H1 (cell line): Measurements from ENCODE around the gene RAB40C. TPM values are rescaled to one million over a fixed set of nuclear protein-coding genes. Genes with fewer than 3 reads are reported as not detected.

Source experiments
- CTCF ChIA-PET: fragments of 300-600 bp; sonication (Branson Sonifier 250); formaldehyde crosslinking; loops from one replicate; lab custom pipeline; 2021; ENCODE audit not compliant: partially characterized antibody; lab: Charles Lee
- POLR2A ChIA-PET: fragments of 300-600 bp; sonication (Branson Sonifier 250); formaldehyde crosslinking; loops from one replicate; lab custom pipeline; 2021; ENCODE audit warnings: inconsistent platforms; ENCODE audit not compliant: partially characterized antibody; lab: Charles Lee
- DNase-seq, 2 experiments: peaks; one replicate each; pipeline versions ENCODE4 v3.0.0 to v3.0.0-alpha.2; 2010 to 2022; ENCODE audit warnings: low spot score in 2 of 2, low read depth in 1 of 2, mixed read lengths in 1 of 2
- FAIRE-seq: peaks from 2 replicates; lab custom pipeline; 2011; peaks lifted over from hg19 to GRCh38; lab: Jason Lieb, UNC
- H2AFZ ChIP-seq: 2 replicates; pipeline ENCODE4 v1.8.1; 2012; ENCODE audit warnings: low read length, inconsistent platforms
- H2AK5ac ChIP-seq: 2 replicates; pipeline ENCODE4 v1.6.1; 2013; ENCODE audit warnings: low read depth, low read length
- H2BK120ac ChIP-seq: replicated peaks from 2 replicates; pipeline ENCODE3; 2013; ENCODE audit warnings: low read depth, low read length, inconsistent platforms
- H2BK12ac ChIP-seq: 2 replicates; pipeline ENCODE4 v1.6.1; 2013; ENCODE audit warnings: low read depth, low read length
- H2BK15ac ChIP-seq: 2 replicates; pipeline ENCODE4 v1.6.1; 2013; ENCODE audit warnings: low read length
- H2BK20ac ChIP-seq: 2 replicates; pipeline ENCODE4 v1.6.1; 2013; ENCODE audit warnings: low read length
- H2BK5ac ChIP-seq: 2 replicates; pipeline ENCODE4 v1.6.1; 2013; ENCODE audit warnings: low read depth, low read length
- H3K14ac ChIP-seq: 2 replicates; pipeline ENCODE4 v1.6.1; 2013; ENCODE audit warnings: inconsistent platforms; ENCODE audit not compliant: insufficient read length
- H3K18ac ChIP-seq: 2 replicates; pipeline ENCODE4 v1.6.1; 2013; ENCODE audit warnings: low read length; ENCODE audit errors: extremely low read depth
- H3K23ac ChIP-seq: 2 replicates; pipeline ENCODE4 v1.6.1; 2013; ENCODE audit warnings: inconsistent platforms; ENCODE audit not compliant: insufficient read length
- H3K23me2 ChIP-seq: 2 replicates; pipeline ENCODE4 v1.6.1; 2013; ENCODE audit warnings: low read depth, low read length
- H3K27ac ChIP-seq: 2 replicates; pipeline ENCODE4 v1.6.1; 2011; ENCODE audit warnings: low read depth, low read length, inconsistent platforms
- H3K27me3 ChIP-seq, 4 experiments: replicated peaks in 1 of 4; 1 replicate in 1 of 4; 2 replicates in 3 of 4; pipeline versions ENCODE4 v1.6.1 to v1.8.1; 2011 to 2013; ENCODE audit warnings: low read length in 3 of 4, mild to moderate bottlenecking in 3 of 4, inconsistent platforms in 2 of 4, mixed read lengths in 2 of 4, moderate library complexity in 1 of 4; ENCODE audit not compliant: control insufficient read depth in 3 of 4, insufficient read depth in 3 of 4; ENCODE audit errors: extremely low read depth in 1 of 4
- H3K36me3 ChIP-seq, 4 experiments: 2 replicates each; pipeline versions ENCODE4 v1.6.1 to v1.8.1; 2011 to 2013; ENCODE audit warnings: mild to moderate bottlenecking in 4 of 4, low read length in 3 of 4, moderate library complexity in 2 of 4, control low read depth in 1 of 4, inconsistent platforms in 1 of 4; ENCODE audit not compliant: insufficient read depth in 4 of 4, control insufficient read depth in 2 of 4
- H3K4ac ChIP-seq: replicated peaks from 2 replicates; pipeline ENCODE3; 2013; ENCODE audit warnings: low read length, low read depth, mixed read lengths, inconsistent platforms; ENCODE audit not compliant: insufficient read length
- H3K4me1 ChIP-seq, 4 experiments: replicated peaks in 1 of 4; 1 replicate in 1 of 4; 2 replicates in 3 of 4; pipeline versions ENCODE4 v1.6.1 to v1.8.1; 2011 to 2013; ENCODE audit warnings: low read length in 3 of 4, inconsistent platforms in 2 of 4, mixed read lengths in 1 of 4; ENCODE audit not compliant: insufficient read depth in 4 of 4, control insufficient read depth in 3 of 4
- H3K4me2 ChIP-seq, 2 experiments: 2 replicates each; pipeline versions ENCODE4 v1.6.1 to v1.8.1; 2011 to 2013; ENCODE audit warnings: low read depth in 2 of 2, low read length in 2 of 2, control low read depth in 1 of 2, inconsistent platforms in 1 of 2, mild to moderate bottlenecking in 1 of 2; ENCODE audit not compliant: insufficient read depth in 1 of 2
- H3K4me3 ChIP-seq, 4 experiments: fragments of 200-600, 300-600 bp in 1 of 4; sonication (generic), shearing (Covaris generic), sonication (Bioruptor Twin) in 1 of 4; 2 replicates each; pipeline versions ENCODE4 v1.5.1 to v1.8.1; 2011 to 2016; ENCODE audit warnings: low read length in 4 of 4, low read depth in 3 of 4, control low read depth in 2 of 4, inconsistent platforms in 2 of 4, mild to moderate bottlenecking in 2 of 4, mixed read lengths in 1 of 4, moderate library complexity in 1 of 4; ENCODE audit not compliant: insufficient read depth in 2 of 4; ENCODE audit errors: extremely low read depth in 1 of 4
- H3K56ac ChIP-seq: replicated peaks from 2 replicates; pipeline ENCODE3; 2013; ENCODE audit warnings: low read depth, mild to moderate bottlenecking, mixed read lengths, low read length, inconsistent platforms; ENCODE audit not compliant: insufficient read length
- H3K79me1 ChIP-seq: 2 replicates; pipeline ENCODE4 v1.6.1; 2013; ENCODE audit warnings: low read depth, low read length, control low read depth
- H3K79me2 ChIP-seq, 2 experiments: 2 replicates each; pipeline versions ENCODE4 v1.6.1 to v1.8.1; 2012 to 2013; ENCODE audit warnings: low read length in 2 of 2, mild to moderate bottlenecking in 2 of 2, inconsistent platforms in 1 of 2; ENCODE audit not compliant: insufficient read depth in 2 of 2, control insufficient read depth in 1 of 2
- H3K9ac ChIP-seq, 4 experiments: replicated peaks in 1 of 4; 1 replicate in 1 of 4; 2 replicates in 3 of 4; pipeline versions ENCODE4 v1.6.1 to v1.8.1; 2011 to 2013; ENCODE audit warnings: low read depth in 3 of 4, low read length in 3 of 4, control low read depth in 2 of 4, mild to moderate bottlenecking in 2 of 4, moderate library complexity in 2 of 4, inconsistent platforms in 1 of 4; ENCODE audit errors: extremely low read depth in 1 of 4
- H3K9me3 ChIP-seq, 2 experiments: 2 replicates each; pipeline versions ENCODE4 v1.6.1 to v1.8.1; 2012 to 2013; ENCODE audit warnings: mild to moderate bottlenecking in 2 of 2, moderate library complexity in 2 of 2, control low read depth in 1 of 2, inconsistent platforms in 1 of 2, low read depth in 1 of 2, low read length in 1 of 2, mixed read lengths in 1 of 2; ENCODE audit not compliant: insufficient read depth in 2 of 2
- H4K20me1 ChIP-seq, 2 experiments: replicated peaks in 1 of 2; 2 replicates each; pipeline versions ENCODE3 to v1.8.1; 2011 to 2013; ENCODE audit warnings: inconsistent platforms in 2 of 2, low read length in 2 of 2, mild to moderate bottlenecking in 1 of 2; ENCODE audit not compliant: insufficient read depth in 2 of 2, control insufficient read depth in 1 of 2
- H4K5ac ChIP-seq: 2 replicates; pipeline ENCODE4 v1.6.1; 2013; ENCODE audit warnings: low read length, low read depth, mixed read lengths, inconsistent platforms; ENCODE audit not compliant: insufficient read length
- H4K8ac ChIP-seq: 2 replicates; pipeline ENCODE4 v1.8.0; 2013; ENCODE audit warnings: mild to moderate bottlenecking, moderate library complexity, low read length, inconsistent platforms; ENCODE audit not compliant: insufficient read depth; ENCODE audit errors: extremely low read depth
- H4K91ac ChIP-seq: replicated peaks from 2 replicates; pipeline ENCODE3; 2013; ENCODE audit warnings: low read length, mixed read lengths, inconsistent platforms; ENCODE audit not compliant: insufficient read length
- EGR1 ChIP-seq: IDR thresholded peaks from 2 replicates; pipeline ENCODE4 v1.6.1; 2011; ENCODE audit warnings: low read depth, low read length, borderline replicate concordance
- GABPA ChIP-seq: IDR thresholded peaks from 2 replicates; pipeline ENCODE4 v1.6.1; 2011; ENCODE audit warnings: mild to moderate bottlenecking, low read length, moderate library complexity, borderline replicate concordance; ENCODE audit not compliant: insufficient read depth
- MAX ChIP-seq: IDR thresholded peaks from 2 replicates; pipeline ENCODE4 v1.6.1; 2012; ENCODE audit warnings: inconsistent platforms
- NANOG ChIP-seq: IDR thresholded peaks from 2 replicates; pipeline ENCODE4 v1.6.1; 2011; ENCODE audit warnings: low read length, low read depth, mild to moderate bottlenecking, inconsistent platforms; ENCODE audit not compliant: insufficient read depth, poor library complexity, severe bottlenecking
- POLR2AphosphoS5 ChIP-seq: IDR thresholded peaks from 2 replicates; pipeline ENCODE4 v1.6.1; 2011; ENCODE audit warnings: low read depth, low read length
- RAD21 ChIP-seq, 2 experiments: IDR thresholded peaks in 1 of 2; conservative IDR thresholded peaks in 1 of 2; 2 replicates each; pipeline ENCODE4 v1.6.1; 2011; ENCODE audit warnings: low read depth in 2 of 2, low read length in 2 of 2, improper control_type of control experiment in 1 of 2, inconsistent platforms in 1 of 2, mild to moderate bottlenecking in 1 of 2, moderate library complexity in 1 of 2
- SP2 ChIP-seq: IDR thresholded peaks from 2 replicates; pipeline ENCODE4 v1.6.1; 2012; ENCODE audit warnings: mild to moderate bottlenecking, low read length, inconsistent platforms
- TAF1 ChIP-seq: IDR thresholded peaks from 2 replicates; pipeline ENCODE4 v1.6.1; 2011; ENCODE audit warnings: mild to moderate bottlenecking, low read depth, low read length
- ZNF274 ChIP-seq: IDR thresholded peaks from 2 replicates; pipeline ENCODE4 v1.7.0; 2012; ENCODE audit warnings: low read length, borderline replicate concordance; ENCODE audit errors: extremely low read depth
- WGBS, 2 experiments: shearing (Covaris generic) in 1 of 2; methylation state at CpG; one replicate each; pipeline versions ENCODE4 v1.1.6 to v1.1.7; 2013 to 2015; ENCODE audit warnings: low lambda C conversion rate in 2 of 2, mixed read lengths in 2 of 2, inconsistent platforms in 1 of 2, low coverage in 1 of 2, missing lambda C conversion rate in 1 of 2; ENCODE audit not compliant: insufficient replicate concordance in 2 of 2, insufficient coverage in 1 of 2, insufficient read length in 1 of 2; ENCODE audit errors: extremely low coverage in 1 of 2, missing lambda C conversion rate in 1 of 2; 5-methylcytosine and 5-hydroxymethylcytosine counted together
- polyA plus RNA-seq, 7 experiments: library from polyadenylated mRNA; depleted of rRNA in 3 of 7; stranded (reverse) in 5 of 7; unstranded in 2 of 7; fragments of >200 nt in 5 of 7; fragments of 200-250 nt in 2 of 7; gene quantifications; 1 replicate in 5 of 7; 2 replicates in 1 of 7; 4 replicates in 1 of 7; pipeline versions ENCODE4 v1.2.1 to v1.2.3, GENCODE V29; 2011 to 2013; ENCODE audit warnings: missing spikeins in 2 of 7, mixed read lengths in 2 of 7
- total RNA-seq: library from RNA; stranded (reverse); fragmentation: NEBNext Ultra II Directional; extraction: Animal tissue kit (Norgen Biotek cat#: 25700); gene quantifications from 2 replicates; pipeline ENCODE4 v1.2.1, GENCODE V29; 2021

Gene RAB40C
- total and polyA plus RNA-seq, 2 of the 8 experiments (the other 6 are each of a cell fraction or from before 2014, with no cell fraction given) = 13.9 to 15.6 TPM

DNA sequence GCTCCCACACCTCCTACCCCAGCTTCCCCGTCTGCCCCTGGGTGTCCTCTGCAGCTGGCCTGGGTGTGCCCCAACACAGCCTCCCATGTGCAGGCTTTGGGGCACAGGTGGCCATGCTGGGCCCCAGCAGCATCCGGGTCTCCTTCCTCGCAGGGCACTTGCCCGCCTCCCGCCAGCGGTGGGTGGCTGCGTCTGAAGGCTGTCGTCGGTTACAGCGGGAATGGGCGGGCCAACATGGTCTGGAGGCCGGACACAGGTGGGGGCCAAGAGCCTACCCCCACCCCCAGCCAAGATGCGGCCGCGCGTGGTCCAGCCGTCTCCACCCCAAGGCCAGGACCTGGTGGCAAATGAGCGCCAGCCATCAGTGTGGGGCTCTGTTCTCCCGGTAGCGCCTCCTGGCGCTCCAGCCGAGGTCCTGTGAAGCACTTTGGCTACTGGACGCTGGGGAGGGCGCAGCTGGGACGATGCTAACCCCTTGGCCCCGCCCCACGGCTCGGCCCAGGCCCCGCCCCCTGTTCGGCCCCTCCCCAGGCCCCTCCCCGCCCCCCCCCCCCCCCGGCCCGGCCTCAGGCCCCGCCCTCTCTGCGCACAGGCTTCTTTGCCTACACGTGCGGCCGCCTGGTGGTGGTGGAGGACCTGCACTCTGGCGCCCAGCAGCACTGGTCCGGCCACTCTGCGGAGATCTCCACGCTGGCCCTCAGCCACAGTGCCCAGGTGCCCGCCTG lies 70.8 kb downstream of the RAB40C start:
- H3K4me2 ChIP-seq = peak overlapping the region in 1 of 2 experiments; percentile 53; a peak in 2 of 4 replicates
- H2BK120ac ChIP-seq = no peak overlapping the region
- H3K23ac ChIP-seq = no peak overlapping the region
- no peaks in the 10 kb centered on the region for H3K9me3 ChIP-seq
- POLR2A ChIA-PET = interaction anchor here (0.7 to 17.4 kb wide), 6 partner anchors 10 to 31 kb away, joined by 3 to 214 read pairs (median 6); partner anchors contain the start of genes JMJD8, RHBDL1, STUB1 and WDR90
- H3K27ac ChIP-seq = no peak overlapping the region
- H3K4ac ChIP-seq = peak overlapping the region; percentile 77
- WGBS, 2 experiments = 39% methylated on average over 20 of the region's 43 CpGs; no CpG with 5 or more reads in 1 of the 2 experiments
- H4K20me1 ChIP-seq = no peaks in the 10 kb centered on the region
- no peaks in the 10 kb centered on the region for H3K79me1 ChIP-seq
- FAIRE-seq (peak; percentile 55), DNase-seq (peak in 1 of 2 experiments; percentile 86)
- H3K4me1 ChIP-seq = peaks cover 0 to 8% (median 1%) of the 10 kb centered on the region in 4 experiments; a peak in 4 of 7 replicates
- peak overlapping the region; percentile 81; the same call in 1 of the 2 replicates for H2BK15ac ChIP-seq
- no peaks in the 10 kb centered on the region for H3K79me2 ChIP-seq
- no peak overlapping the region for H2AK5ac ChIP-seq
- no peak overlapping the region for H3K9ac ChIP-seq
- peak overlapping the region; percentile 98 for H4K91ac ChIP-seq
- H3K56ac ChIP-seq = no peak overlapping the region
- CTCF ChIA-PET = interaction anchor here (0.6 to 11.3 kb wide), 19 partner anchors 10 to 264 kb away, joined by 3 to 104 read pairs (median 4); partner anchors contain the start of genes METTL26 and WDR90
- no peak overlapping the region for H3K4me3 ChIP-seq
- 0 out of 2 replicates have a peak overlapping the region, but pooled peaks have one; percentile 41 for H2BK5ac ChIP-seq
- H3K27me3 ChIP-seq = no peaks in the 10 kb centered on the region
- peak overlapping the region; percentile 71; the same call in 1 of the 2 replicates for H3K18ac ChIP-seq
- H3K14ac ChIP-seq = no peak overlapping the region
- H3K23me2 ChIP-seq = no peaks in the 10 kb centered on the region
- H2AFZ ChIP-seq = no peak overlapping the region; the same call in 1 of the 2 replicates
- H2BK20ac ChIP-seq = no peak overlapping the region
- peak overlapping the region; percentile 85 for H4K8ac ChIP-seq
- H4K5ac ChIP-seq = no peak overlapping the region
- H2BK12ac ChIP-seq = no peak overlapping the region
- peaks cover 0 to 25% (median 1%) of the 10 kb centered on the region in 4 experiments; a peak in 3 of 8 replicates for H3K36me3 ChIP-seq
- TF ChIP-seq NANOG = peak; percentile 3
- no peak for TF ChIP-seq ZNF274
- 0 out of 2 replicates have a peak, but pooled peaks have one; percentile 60 for TF ChIP-seq TAF1
- TF ChIP-seq MAX = peak; percentile 86
- no peak for TF ChIP-seq SP2
- TF ChIP-seq EGR1 = no peak
- no peak; the same call in 1 of the 2 replicates for TF ChIP-seq POLR2AphosphoS5
- peak; percentile 62; the same call in 1 of the 2 replicates for TF ChIP-seq GABPA
- peak; percentile 39 to 44 for TF ChIP-seq RAD21 (IDR thresholded peaks at IDR 0.05 in 1 of 2, conservative IDR thresholded peaks at IDR 0.05 in 1 of 2; ENCODE audit: low read depth in 2 of 2, low read length in 2 of 2)
